ENCODE measurements around the gene ADAMTS15. TPM values are rescaled to one million over a fixed set of nuclear protein-coding genes. Genes with fewer than 3 reads are reported as not detected.

The ADAMTS15 gene
- total RNA-seq, 2 experiments from 2014 or later = not detected

- H2AFZ ChIP-seq (ENCODE audit: low read length) = no peak overlapping the region
- no peak overlapping the region for H3K4me3 ChIP-seq (ENCODE audit: low read depth, low read length, poor library complexity, severe bottlenecking)
- H3K4me1 ChIP-seq (ENCODE audit: insufficient read depth, low read length, poor library complexity, severe bottlenecking) = no peaks in the 10 kb centered on the region
- BruUV-seq (replicated peaks) = no TSS peak
- ChIA-PET CTCF (ENCODE audit: unreplicated experiment) (no interaction called here), POLR2A (no interaction called here)
- no peaks in the 10 kb centered on the region for H3K9me3 ChIP-seq (ENCODE audit: low read length)
- no peak for TF ChIP-seq EZH2phosphoT487 (IDR thresholded peaks at IDR 0.05; ENCODE audit: borderline replicate concordance, low read depth, low read length)
- TF ChIP-seq, protein P1, sequence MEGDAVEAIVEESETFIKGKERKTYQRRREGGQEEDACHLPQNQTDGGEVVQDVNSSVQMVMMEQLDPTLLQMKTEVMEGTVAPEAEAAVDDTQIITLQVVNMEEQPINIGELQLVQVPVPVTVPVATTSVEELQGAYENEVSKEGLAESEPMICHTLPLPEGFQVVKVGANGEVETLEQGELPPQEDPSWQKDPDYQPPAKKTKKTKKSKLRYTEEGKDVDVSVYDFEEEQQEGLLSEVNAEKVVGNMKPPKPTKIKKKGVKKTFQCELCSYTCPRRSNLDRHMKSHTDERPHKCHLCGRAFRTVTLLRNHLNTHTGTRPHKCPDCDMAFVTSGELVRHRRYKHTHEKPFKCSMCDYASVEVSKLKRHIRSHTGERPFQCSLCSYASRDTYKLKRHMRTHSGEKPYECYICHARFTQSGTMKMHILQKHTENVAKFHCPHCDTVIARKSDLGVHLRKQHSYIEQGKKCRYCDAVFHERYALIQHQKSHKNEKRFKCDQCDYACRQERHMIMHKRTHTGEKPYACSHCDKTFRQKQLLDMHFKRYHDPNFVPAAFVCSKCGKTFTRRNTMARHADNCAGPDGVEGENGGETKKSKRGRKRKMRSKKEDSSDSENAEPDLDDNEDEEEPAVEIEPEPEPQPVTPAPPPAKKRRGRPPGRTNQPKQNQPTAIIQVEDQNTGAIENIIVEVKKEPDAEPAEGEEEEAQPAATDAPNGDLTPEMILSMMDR (conservative IDR thresholded peaks at IDR 0.05; ENCODE audit: low read length) = no peak
- intact Hi-C loops (cut with micrococcal nuclease; ENCODE audit: unreplicated experiment) = no loop called here
- H3K4me2 ChIP-seq (ENCODE audit: low read length) = no peak overlapping the region
- no peak for DNase-seq (ENCODE audit: low spot score)
- H4K20me1 ChIP-seq (ENCODE audit: insufficient read depth, low read length) = no peaks in the 10 kb centered on the region
- H3K9me2 ChIP-seq (ENCODE audit: insufficient read depth, low read length) = no peaks in the 10 kb centered on the region
- H3K79me2 ChIP-seq (ENCODE audit: insufficient read depth, low read depth, low read length) = no peaks in the 10 kb centered on the region
- no peak overlapping the region for H3K27ac ChIP-seq (ENCODE audit: low read depth, low read length, poor library complexity, severe bottlenecking)
- no peaks in the 10 kb centered on the region for H3K36me3 ChIP-seq (ENCODE audit: insufficient read depth, low read length)
Measured at GRCh38 chr11:130409594-130410388, 38.7 kb upstream of the ADAMTS15 start.

GRCh38 chr11:130411223-130411622 lies 37.2 kb upstream of the ADAMTS15 start:
- no peaks in the 10 kb centered on the region for H3K79me2 ChIP-seq (ENCODE audit: insufficient read depth, low read depth, low read length)
- ChIA-PET POLR2A (no interaction called here), CTCF (ENCODE audit: unreplicated experiment) (no interaction called here)
- no peaks in the 10 kb centered on the region for H3K9me2 ChIP-seq (ENCODE audit: insufficient read depth, low read length)
- no peak overlapping the region for H3K4me3 ChIP-seq (ENCODE audit: low read depth, low read length, poor library complexity, severe bottlenecking)
- H4K20me1 ChIP-seq (ENCODE audit: insufficient read depth, low read length) = no peaks in the 10 kb centered on the region
- intact Hi-C loops (cut with micrococcal nuclease; ENCODE audit: unreplicated experiment) = no loop called here
- H3K4me1 ChIP-seq (ENCODE audit: insufficient read depth, low read length, poor library complexity, severe bottlenecking) = no peaks in the 10 kb centered on the region
- TF ChIP-seq EZH2phosphoT487 (IDR thresholded peaks at IDR 0.05; ENCODE audit: borderline replicate concordance, low read depth, low read length) = no peak
- TF ChIP-seq, protein P1 (conservative IDR thresholded peaks at IDR 0.05; ENCODE audit: low read length) = no peak
- no peak overlapping the region for H3K27ac ChIP-seq (ENCODE audit: low read depth, low read length, poor library complexity, severe bottlenecking)
- DNase-seq (ENCODE audit: low spot score) = no peak
- BruUV-seq (replicated peaks) = no TSS peak
- H3K36me3 ChIP-seq (ENCODE audit: insufficient read depth, low read length) = no peaks in the 10 kb centered on the region
- H2AFZ ChIP-seq (ENCODE audit: low read length) = no peak overlapping the region
- no peak overlapping the region for H3K4me2 ChIP-seq (ENCODE audit: low read length)
- no peaks in the 10 kb centered on the region for H3K9me3 ChIP-seq (ENCODE audit: low read length)

DNA sequence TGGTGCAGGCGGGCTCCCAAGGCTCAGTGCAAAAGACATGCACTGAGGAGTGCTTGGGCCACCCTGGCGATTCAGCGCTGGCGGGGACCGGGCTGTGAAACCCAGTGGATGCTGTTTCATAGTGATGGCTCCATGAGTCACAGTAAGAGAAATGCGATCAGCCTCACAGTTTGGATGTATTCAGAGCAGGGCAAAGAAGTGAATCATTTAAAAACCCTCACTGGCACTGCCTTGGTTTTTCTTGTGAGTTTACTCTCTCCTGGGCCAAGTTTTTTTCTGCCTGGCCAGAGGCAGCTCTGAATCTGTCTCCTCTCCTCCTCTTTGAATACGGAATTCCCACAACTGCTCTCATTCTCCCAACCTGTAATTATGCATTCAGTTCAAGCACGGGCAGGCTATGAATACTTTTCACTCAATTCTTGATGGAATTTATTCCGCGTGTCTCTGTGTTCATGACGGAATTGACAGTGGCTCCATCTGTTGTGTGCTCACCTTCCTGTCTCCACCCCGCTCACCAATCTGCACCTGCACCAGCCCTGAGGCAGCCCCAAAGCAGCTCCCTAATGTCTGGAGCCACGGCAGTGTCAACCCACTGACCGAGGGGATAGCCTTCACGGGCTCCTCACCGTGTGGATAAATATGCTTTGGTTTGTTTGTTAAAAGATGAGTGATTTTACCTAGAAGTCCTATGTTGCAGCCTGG lies 34.9 kb upstream of the ADAMTS15 start:
- Histone ChIP-seq H4K20me1 (ENCODE audit: insufficient read depth, low read length) (no peaks in the 10 kb centered on the region), H3K4me2 (ENCODE audit: low read length) (no peak overlapping the region), H3K9me2 (ENCODE audit: insufficient read depth, low read length) (no peaks in the 10 kb centered on the region), H3K27ac (ENCODE audit: low read depth, low read length, poor library complexity, severe bottlenecking) (no peak overlapping the region), H3K9me3 (ENCODE audit: low read length) (no peaks in the 10 kb centered on the region), H3K4me3 (ENCODE audit: low read depth, low read length, poor library complexity, severe bottlenecking) (no peak overlapping the region), H3K79me2 (ENCODE audit: insufficient read depth, low read depth, low read length) (no peaks in the 10 kb centered on the region), H2AFZ (ENCODE audit: low read length) (no peak overlapping the region), H3K36me3 (ENCODE audit: insufficient read depth, low read length) (no peaks in the 10 kb centered on the region), H3K4me1 (ENCODE audit: insufficient read depth, low read length, poor library complexity, severe bottlenecking) (no peaks in the 10 kb centered on the region)
- TF ChIP-seq, protein P1 (conservative IDR thresholded peaks at IDR 0.05; ENCODE audit: low read length) = no peak
- TF ChIP-seq EZH2phosphoT487 (IDR thresholded peaks at IDR 0.05; ENCODE audit: borderline replicate concordance, low read depth, low read length) = no peak
- ChIA-PET POLR2A (no interaction called here), CTCF (ENCODE audit: unreplicated experiment) (no interaction called here)
- intact Hi-C loops (cut with micrococcal nuclease; ENCODE audit: unreplicated experiment) = no loop called here
- DNase-seq (ENCODE audit: low spot score) = no peak
- no TSS peak for BruUV-seq (replicated peaks)
